ENCODE data around the gene NLGN1.

NLGN1 gene

DNA sequence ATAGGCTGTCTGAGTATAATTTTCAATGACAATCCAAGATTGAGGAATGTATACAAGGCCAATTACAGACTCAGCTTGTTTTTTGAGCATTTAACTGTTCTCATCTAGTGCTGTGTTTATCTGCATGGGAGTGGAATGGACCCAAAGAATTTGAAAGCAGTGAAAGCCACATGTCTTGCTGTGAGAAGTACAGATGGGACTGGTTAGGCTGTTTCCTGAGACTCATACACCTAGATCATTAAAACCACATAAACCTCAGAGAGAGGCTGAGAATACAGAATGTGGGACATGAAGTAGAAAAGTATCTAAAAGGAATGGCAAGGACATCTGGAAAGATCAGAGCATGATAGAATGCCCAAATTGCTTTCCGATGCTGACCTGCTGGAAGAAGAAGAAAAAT is 224.6 kb downstream of the NLGN1 start:
- H3K4me3 ChIP-seq (replicated peaks; ENCODE audit: low read depth, low read length): no peak overlapping the region
- TF ChIP-seq, protein P1, sequence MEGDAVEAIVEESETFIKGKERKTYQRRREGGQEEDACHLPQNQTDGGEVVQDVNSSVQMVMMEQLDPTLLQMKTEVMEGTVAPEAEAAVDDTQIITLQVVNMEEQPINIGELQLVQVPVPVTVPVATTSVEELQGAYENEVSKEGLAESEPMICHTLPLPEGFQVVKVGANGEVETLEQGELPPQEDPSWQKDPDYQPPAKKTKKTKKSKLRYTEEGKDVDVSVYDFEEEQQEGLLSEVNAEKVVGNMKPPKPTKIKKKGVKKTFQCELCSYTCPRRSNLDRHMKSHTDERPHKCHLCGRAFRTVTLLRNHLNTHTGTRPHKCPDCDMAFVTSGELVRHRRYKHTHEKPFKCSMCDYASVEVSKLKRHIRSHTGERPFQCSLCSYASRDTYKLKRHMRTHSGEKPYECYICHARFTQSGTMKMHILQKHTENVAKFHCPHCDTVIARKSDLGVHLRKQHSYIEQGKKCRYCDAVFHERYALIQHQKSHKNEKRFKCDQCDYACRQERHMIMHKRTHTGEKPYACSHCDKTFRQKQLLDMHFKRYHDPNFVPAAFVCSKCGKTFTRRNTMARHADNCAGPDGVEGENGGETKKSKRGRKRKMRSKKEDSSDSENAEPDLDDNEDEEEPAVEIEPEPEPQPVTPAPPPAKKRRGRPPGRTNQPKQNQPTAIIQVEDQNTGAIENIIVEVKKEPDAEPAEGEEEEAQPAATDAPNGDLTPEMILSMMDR (IDR thresholded peaks at IDR 0.05; ENCODE audit: low read length, missing control alignments): no peak
- no peak for DNase-seq (ENCODE audit: low read depth)

DNA sequence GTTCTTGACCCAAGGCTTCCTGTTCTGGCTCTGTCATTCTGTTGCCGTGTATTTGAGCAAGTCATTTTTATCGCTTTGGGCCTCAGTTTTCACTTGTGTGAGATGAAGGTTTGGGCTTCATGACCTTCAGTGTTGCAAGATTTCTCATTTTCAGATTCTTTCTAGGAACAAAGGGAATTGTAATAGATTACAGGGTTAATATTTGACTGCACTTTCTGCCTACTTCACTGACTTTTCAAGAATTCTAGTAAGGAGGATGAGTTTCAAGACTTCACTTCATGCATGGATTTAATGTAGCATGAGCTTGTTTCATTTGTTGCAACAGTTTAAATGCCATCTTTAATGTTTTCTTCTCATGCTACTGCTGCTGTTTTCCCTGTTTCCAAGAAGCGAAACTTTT is 226.5 kb downstream of the NLGN1 start:
- no peak for DNase-seq (ENCODE audit: low read depth)
- TF ChIP-seq, protein P1 (IDR thresholded peaks at IDR 0.05; ENCODE audit: low read length, missing control alignments): no peak
- no peak overlapping the region for H3K4me3 ChIP-seq (replicated peaks; ENCODE audit: low read depth, low read length)

DNA sequence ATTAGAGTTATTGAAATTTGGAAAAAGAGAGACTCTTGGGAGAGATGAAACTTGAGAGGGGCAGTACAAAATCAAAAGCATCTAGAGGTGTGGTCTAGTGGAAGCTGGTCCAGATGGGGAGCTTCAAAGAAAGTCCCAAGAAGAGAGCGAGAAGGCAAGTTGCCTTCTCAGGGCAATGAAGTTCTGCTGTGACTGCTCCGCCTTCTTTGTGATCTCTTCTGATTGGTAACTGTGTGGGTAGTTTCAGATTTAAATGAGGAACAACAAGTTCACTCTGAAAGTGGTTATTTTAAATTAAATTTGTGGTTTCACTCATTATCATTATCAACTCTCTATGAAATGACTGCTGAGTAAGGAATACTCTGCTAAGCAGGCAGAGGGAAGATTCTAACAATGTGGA is 233.3 kb downstream of the NLGN1 start:
- TF ChIP-seq, protein P1 (IDR thresholded peaks at IDR 0.05; ENCODE audit: low read length, missing control alignments): no peak
- no peak for DNase-seq (ENCODE audit: low read depth)
- H3K4me3 ChIP-seq (replicated peaks; ENCODE audit: low read depth, low read length): no peak overlapping the region

DNA sequence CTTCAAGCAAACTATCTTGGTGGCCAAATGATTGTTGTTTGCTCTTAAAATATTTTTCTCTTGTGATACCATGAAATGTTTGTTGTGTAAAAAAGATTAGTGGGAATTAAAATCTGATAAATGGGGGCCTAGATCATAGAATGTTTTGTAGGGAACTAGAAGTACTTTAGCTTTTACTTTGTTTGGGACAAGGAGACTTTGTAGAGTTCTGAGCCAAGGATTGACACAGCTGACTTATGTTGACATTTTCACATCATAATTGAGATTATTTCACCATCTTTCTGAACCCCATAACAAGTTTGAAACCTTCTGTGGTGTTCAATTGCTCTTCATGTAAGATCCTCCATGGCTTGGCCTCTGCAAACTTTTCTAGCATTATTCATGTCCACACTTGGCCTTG is 235.4 kb downstream of the NLGN1 start:
- DNase-seq (ENCODE audit: low read depth): no peak
- H3K4me3 ChIP-seq (replicated peaks; ENCODE audit: low read depth, low read length): no peak overlapping the region
- TF ChIP-seq, protein P1 (IDR thresholded peaks at IDR 0.05; ENCODE audit: low read length, missing control alignments): no peak

DNA sequence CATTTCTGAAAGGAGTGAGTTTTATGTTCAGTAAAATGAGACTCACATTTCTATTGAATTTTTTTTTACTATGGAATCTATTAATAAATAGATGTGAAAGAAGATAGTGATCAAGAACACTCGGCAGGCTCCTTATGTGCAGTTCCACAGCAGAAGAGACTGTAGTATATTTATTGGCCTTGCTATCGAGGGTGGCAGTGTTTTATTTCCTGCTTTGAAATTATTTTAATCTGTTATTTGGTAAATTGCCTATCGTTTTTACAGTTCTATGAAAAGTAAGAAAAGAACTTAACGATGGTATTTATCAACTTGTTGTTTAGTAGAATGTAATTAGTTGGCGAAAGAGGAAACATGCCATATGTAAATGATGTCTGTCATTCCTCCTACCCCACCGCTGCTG is 238.3 kb downstream of the NLGN1 start:
- TF ChIP-seq, protein P1 (IDR thresholded peaks at IDR 0.05; ENCODE audit: low read length, missing control alignments): no peak

DNA sequence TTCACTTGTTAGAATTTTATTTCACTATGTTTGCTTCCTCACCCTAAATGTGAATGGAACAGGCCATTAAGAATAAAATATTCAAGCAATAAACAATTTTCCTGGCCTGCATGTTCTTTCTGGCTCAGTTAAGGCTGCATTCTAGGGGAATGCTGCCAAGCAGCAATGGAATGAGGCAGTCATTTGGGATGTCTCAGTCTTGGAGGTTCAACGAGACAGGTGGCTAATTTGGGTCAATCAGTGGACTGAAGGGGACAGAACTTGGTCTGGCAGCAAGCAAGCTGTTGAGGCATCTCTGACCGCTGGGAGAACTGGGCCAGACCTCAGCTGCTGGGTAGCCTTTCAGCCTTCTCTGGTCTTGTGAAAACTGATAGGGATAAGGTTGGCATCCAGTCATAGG is 241.6 kb downstream of the NLGN1 start:
- DNase-seq (ENCODE audit: low read depth): no peak
- TF ChIP-seq, protein P1 (IDR thresholded peaks at IDR 0.05; ENCODE audit: low read length, missing control alignments): no peak
- H3K4me3 ChIP-seq (replicated peaks; ENCODE audit: low read depth, low read length): no peak overlapping the region

More for the DNA sequence above, 238.3 kb downstream of the NLGN1 start:
- H3K4me3 ChIP-seq (replicated peaks; ENCODE audit: low read depth, low read length): no peak overlapping the region
- DNase-seq (ENCODE audit: low read depth): no peak

DNA sequence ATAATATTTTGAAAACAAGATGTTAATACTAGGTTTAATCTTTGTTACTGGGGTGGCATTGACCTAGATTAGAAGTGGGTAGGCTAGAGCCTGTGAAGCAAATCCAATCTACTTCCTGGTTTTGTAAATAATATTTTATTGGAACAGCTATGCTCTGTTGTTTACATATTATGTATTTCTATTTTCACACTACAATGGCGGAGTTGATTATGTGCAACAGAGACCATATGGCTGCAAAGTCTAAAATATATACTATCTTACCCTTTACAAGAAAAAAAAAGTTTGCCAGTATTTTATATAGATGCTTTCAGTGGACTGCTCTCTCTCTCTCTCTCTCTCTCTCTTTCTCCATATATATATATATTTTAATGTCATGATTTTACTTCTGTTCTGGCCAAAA is 244.2 kb downstream of the NLGN1 start:
- DNase-seq (ENCODE audit: low read depth): no peak
- no peak overlapping the region for H3K4me3 ChIP-seq (replicated peaks; ENCODE audit: low read depth, low read length)
- TF ChIP-seq, protein P1 (IDR thresholded peaks at IDR 0.05; ENCODE audit: low read length, missing control alignments): no peak

Data from fibroblast of pulmonary artery (primary cell).